Testis (tissue), 2 donors: ENCODE measurements around the gene NFIX.

Experiments
- CTCF ChIP-seq, 3 experiments: fragments of 450-650 bp in 2 of 3; fragments of 200-600 bp in 1 of 3; sonication (generic) in 1 of 3; IDR thresholded peaks; one replicate each; pipeline ENCODE4 v1.5.1; 2016 to 2019; ENCODE audit warnings: antibody characterized with exemption in 3 of 3, mild to moderate bottlenecking in 2 of 3, moderate library complexity in 1 of 3
- POLR2A ChIP-seq: fragments of 450-650 bp; IDR thresholded peaks from one replicate; pipeline ENCODE4 v1.6.1; 2017; ENCODE audit warnings: antibody characterized with exemption, mild to moderate bottlenecking, moderate library complexity

- no peak for TF ChIP-seq POLR2A
- no peak for TF ChIP-seq CTCF (IDR thresholded peaks at IDR 0.05)
These were observed 101.8 kb downstream of the NFIX start for GRCh38 chr19:13097033-13097462.
